Spinal cord (tissue), 10 donors: ENCODE results near the gene NR3C2. TPM values are rescaled to one million over a fixed set of nuclear protein-coding genes. Genes with fewer than 3 reads are reported as not detected.

Source experiments
- DNase-seq, 6 donors: peaks; one replicate each; pipeline versions ENCODE4 v3.0.0 to v3.0.0-alpha.2; 2013 to 2015; ENCODE audit warnings: low spot score in 6 of 6, low read depth in 4 of 6
- H3K27ac ChIP-seq: one replicate; pipeline ENCODE4 v1.5.1; 2013; ENCODE audit warnings: low read depth, low read length, control low read depth
- H3K27me3 ChIP-seq: one replicate; pipeline ENCODE4 v1.6.1; 2013; ENCODE audit warnings: low read length; ENCODE audit not compliant: control insufficient read depth, insufficient read depth
- H3K36me3 ChIP-seq: one replicate; pipeline ENCODE4 v1.6.1; 2013; ENCODE audit warnings: low read length; ENCODE audit not compliant: control insufficient read depth, insufficient read depth
- H3K4me1 ChIP-seq: one replicate; pipeline ENCODE4 v1.6.1; 2013; ENCODE audit warnings: low read length; ENCODE audit not compliant: control insufficient read depth, insufficient read depth
- H3K4me3 ChIP-seq: one replicate; pipeline ENCODE4 v1.5.1; 2013; ENCODE audit warnings: low read depth, low read length, control low read depth
- H3K9me3 ChIP-seq: one replicate; pipeline ENCODE4 v1.6.1; 2013; ENCODE audit warnings: low read length; ENCODE audit not compliant: control insufficient read depth, insufficient read depth
- WGBS: methylation state at CpG from one replicate; pipeline ENCODE4 v1.1.5; 2013; ENCODE audit warnings: missing lambda C conversion rate; ENCODE audit not compliant: insufficient coverage; 5-methylcytosine and 5-hydroxymethylcytosine counted together
- polyA plus RNA-seq, 2 donors: library from polyadenylated mRNA; unstranded; fragments of 120-200 nt; gene quantifications; one replicate each; pipeline ENCODE4 v1.2.1, GENCODE V29; 2013; ENCODE audit not compliant: insufficient read length in 2 of 2
- total RNA-seq, 2 donors: library from RNA; depleted of rRNA in 1 of 2; stranded (reverse); fragments of 120-200 nt in 1 of 2; fragments of >200 nt in 1 of 2; gene quantifications; one replicate each; pipeline versions ENCODE4 v1.2.3 to v1.2.4, GENCODE V29; 2013 to 2014
- donor health status: healthy.

The NR3C2 gene
- total and polyA plus RNA-seq, 4 donors: 9.2 to 27.0 (median 14.1) TPM

DNA sequence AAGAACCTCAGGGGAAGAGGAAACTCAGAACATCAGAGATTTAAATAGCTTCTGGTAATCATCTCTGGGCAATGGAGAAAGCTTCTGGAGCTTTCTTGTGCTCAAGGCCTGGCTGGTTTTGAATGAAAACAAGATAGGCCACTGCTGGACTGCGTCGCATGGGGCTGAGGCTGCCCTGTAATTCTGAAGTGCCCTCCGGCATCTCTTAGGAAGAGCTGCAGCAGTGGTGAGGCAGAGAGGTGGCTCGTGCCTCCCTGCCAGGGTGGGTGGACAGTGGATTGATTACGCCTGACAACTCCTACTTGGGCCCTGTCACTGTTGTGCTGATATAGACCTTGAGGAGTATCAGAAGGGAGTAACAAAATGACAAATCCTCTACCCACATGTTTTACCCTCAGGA is 279.7 kb downstream of the NR3C2 start:
- Histone ChIP-seq H3K36me3 (no peaks in the 10 kb centered on the region), H3K27me3 (no peaks in the 10 kb centered on the region), H3K4me3 (no peak overlapping the region), H3K4me1 (peaks cover 3% of the 10 kb centered on the region), H3K9me3 (no peaks in the 10 kb centered on the region), H3K27ac (no peak overlapping the region)
- DNase-seq: no peak
- 94% methylated on average over 4 of the region's 5 CpGs for WGBS

- H3K36me3 ChIP-seq: no peaks in the 10 kb centered on the region
- H3K4me3 ChIP-seq: no peak overlapping the region
- WGBS: 100% methylated on average over 1 of the region's 2 CpGs
- H3K4me1 ChIP-seq: peaks cover 3% of the 10 kb centered on the region
- no peaks in the 10 kb centered on the region for H3K9me3 ChIP-seq
- no peak for DNase-seq
- H3K27ac ChIP-seq: no peak overlapping the region
- H3K27me3 ChIP-seq: no peaks in the 10 kb centered on the region
Observed at GRCh38 chr4:148161601-148162000, 280.6 kb downstream of the NR3C2 start.

- no CpG with 5 or more reads among the region's 1 CpG for WGBS
- Histone ChIP-seq H3K27ac (no peak overlapping the region), H3K27me3 (no peaks in the 10 kb centered on the region), H3K4me1 (no peaks in the 10 kb centered on the region), H3K4me3 (no peak overlapping the region), H3K9me3 (no peaks in the 10 kb centered on the region), H3K36me3 (no peaks in the 10 kb centered on the region)
- peak in 1 of 6 donors; percentile 71 for DNase-seq
Observed at GRCh38 chr4:148159793-148160192, 282.4 kb downstream of the NR3C2 start.

DNA sequence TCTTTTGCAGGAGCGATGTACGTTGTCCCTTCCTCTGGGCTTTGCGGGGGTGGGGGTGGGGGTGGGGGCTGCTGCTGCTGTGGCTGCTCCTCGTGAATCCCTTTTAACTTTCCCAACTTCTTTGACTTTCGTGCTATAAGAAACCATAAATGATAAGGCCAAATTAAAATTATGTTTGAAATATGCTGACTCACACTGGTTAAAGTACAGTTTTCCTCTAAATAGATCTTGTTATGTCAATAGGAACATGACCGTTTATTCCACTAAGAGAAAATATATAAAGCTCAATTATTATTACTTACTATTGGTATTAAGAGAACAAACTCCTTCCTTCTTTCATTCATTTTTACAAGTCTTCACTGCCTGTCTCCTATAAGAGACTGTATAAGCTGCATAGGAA is 287.4 kb downstream of the NR3C2 start:
- WGBS: 100% methylated on average over 1 of the region's 6 CpGs
- Histone ChIP-seq H3K9me3 (no peaks in the 10 kb centered on the region), H3K4me3 (no peak overlapping the region), H3K4me1 (no peaks in the 10 kb centered on the region), H3K36me3 (no peaks in the 10 kb centered on the region), H3K27me3 (no peaks in the 10 kb centered on the region), H3K27ac (no peak overlapping the region)
- DNase-seq: no peak

- Histone ChIP-seq H3K9me3 (no peaks in the 10 kb centered on the region), H3K27me3 (no peaks in the 10 kb centered on the region), H3K4me1 (no peaks in the 10 kb centered on the region), H3K27ac (no peak overlapping the region), H3K4me3 (no peak overlapping the region), H3K36me3 (no peaks in the 10 kb centered on the region)
- DNase-seq: peak in 1 of 6 donors; percentile 24
- WGBS: 93% methylated on average over 3 of the region's 4 CpGs
Observed at GRCh38 chr4:148152868-148153625, 289.2 kb downstream of the NR3C2 start.

- WGBS: no CpG with 5 or more reads among the region's 4 CpGs
- peak in 2 of 6 donors; percentile 14 to 75 for DNase-seq
- no peak overlapping the region for H3K4me3 ChIP-seq
- H3K27me3 ChIP-seq: no peaks in the 10 kb centered on the region
- H3K9me3 ChIP-seq: no peaks in the 10 kb centered on the region
- no peak overlapping the region for H3K27ac ChIP-seq
- no peaks in the 10 kb centered on the region for H3K4me1 ChIP-seq
- no peaks in the 10 kb centered on the region for H3K36me3 ChIP-seq
Observed at GRCh38 chr4:148151806-148152205, 290.4 kb downstream of the NR3C2 start.

DNA sequence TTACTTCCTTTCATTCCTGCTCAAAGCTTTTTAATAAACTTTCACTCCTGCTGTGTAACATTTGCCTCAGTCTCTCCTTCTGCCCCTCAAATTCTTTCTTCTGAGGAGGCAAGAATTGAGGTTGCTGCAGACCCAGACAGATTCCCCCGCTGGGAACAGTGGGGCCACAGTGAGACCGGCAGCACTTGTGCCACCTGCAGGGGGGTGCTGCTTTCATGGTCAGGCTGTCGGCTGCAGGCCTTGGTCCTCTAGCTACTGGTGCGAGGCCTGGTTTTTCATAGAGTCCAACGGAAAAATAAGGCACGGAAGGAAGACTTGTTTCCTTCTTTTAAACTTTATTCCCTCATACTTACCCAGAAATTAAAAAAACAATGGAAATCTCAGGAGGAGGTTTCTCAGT is 296.7 kb downstream of the NR3C2 start:
- no peak for DNase-seq
- no peaks in the 10 kb centered on the region for H3K4me1 ChIP-seq
- no peaks in the 10 kb centered on the region for H3K27me3 ChIP-seq
- H3K9me3 ChIP-seq: no peaks in the 10 kb centered on the region
- no peak overlapping the region for H3K4me3 ChIP-seq
- no peak overlapping the region for H3K27ac ChIP-seq
- no peaks in the 10 kb centered on the region for H3K36me3 ChIP-seq
- WGBS: 73% methylated on average over 2 of the region's 6 CpGs

DNA sequence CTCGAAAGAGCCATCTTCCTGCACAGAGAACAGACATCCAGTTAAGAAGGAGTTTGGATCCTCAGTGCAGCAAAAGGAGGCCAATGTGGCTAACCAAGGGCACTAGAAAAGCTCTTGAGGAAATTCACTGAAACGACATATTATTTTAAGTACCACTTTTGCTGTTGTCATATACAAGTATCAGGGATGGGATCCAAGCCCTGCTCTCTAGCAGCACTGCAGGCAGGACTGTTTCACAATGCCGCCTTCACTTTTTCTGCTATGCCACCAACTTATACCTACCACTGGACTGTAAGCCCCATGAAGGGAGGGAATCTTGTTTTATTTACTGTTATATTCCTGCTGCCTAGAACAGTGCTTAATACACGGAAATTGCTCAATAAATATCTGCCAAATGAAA is 299.0 kb downstream of the NR3C2 start:
- no peak for DNase-seq
- no peaks in the 10 kb centered on the region for H3K36me3 ChIP-seq
- H3K27me3 ChIP-seq: no peaks in the 10 kb centered on the region
- H3K9me3 ChIP-seq: no peaks in the 10 kb centered on the region
- no peak overlapping the region for H3K4me3 ChIP-seq
- no peaks in the 10 kb centered on the region for H3K4me1 ChIP-seq
- 83% methylated on average over 2 of the region's 4 CpGs for WGBS
- no peak overlapping the region for H3K27ac ChIP-seq

- 64% methylated on average over 3 of the region's 3 CpGs for WGBS
- Histone ChIP-seq H3K4me1 (no peaks in the 10 kb centered on the region), H3K27me3 (no peaks in the 10 kb centered on the region), H3K4me3 (no peak overlapping the region), H3K9me3 (no peaks in the 10 kb centered on the region), H3K36me3 (no peaks in the 10 kb centered on the region), H3K27ac (no peak overlapping the region)
- DNase-seq: no peak
Observed at GRCh38 chr4:148141501-148141900, 300.7 kb downstream of the NR3C2 start.

DNA sequence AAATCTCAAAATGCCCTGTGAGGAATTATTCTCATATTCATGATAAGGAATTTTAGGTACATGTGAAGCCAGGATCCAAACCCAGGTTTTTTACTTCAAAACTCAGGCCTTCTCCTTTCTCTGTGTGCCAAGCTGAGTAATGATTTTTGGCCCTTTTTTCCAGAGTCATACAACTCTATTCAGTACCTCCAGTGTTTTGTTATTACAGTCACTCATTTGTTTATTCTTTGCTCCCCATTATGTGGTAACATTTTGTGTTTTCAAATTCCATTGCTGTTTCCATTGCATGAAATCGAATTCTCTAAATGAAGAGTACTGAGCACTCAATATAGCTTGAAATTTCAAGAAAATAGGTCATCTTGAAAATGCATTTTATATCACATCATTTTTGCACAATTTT is 315.4 kb downstream of the NR3C2 start:
- no peak overlapping the region for H3K27ac ChIP-seq
- no peaks in the 10 kb centered on the region for H3K36me3 ChIP-seq
- no peak overlapping the region for H3K4me3 ChIP-seq
- H3K9me3 ChIP-seq: peaks cover 5% of the 10 kb centered on the region
- H3K27me3 ChIP-seq: no peaks in the 10 kb centered on the region
- no peaks in the 10 kb centered on the region for H3K4me1 ChIP-seq
- no peak for DNase-seq
- no CpG with 5 or more reads among the region's 1 CpG for WGBS
